HG02870 (cell line): ENCODE measurements around the gene SPIRE2.

Source experiments
- ATAC-seq: cut with Tn5 transposase; IDR thresholded peaks from one replicate; pipeline ENCODE4 v1.9.1; 2021; ENCODE audit warnings: mild to moderate bottlenecking, moderate library complexity; ENCODE audit not compliant: unreplicated experiment

SPIRE2 gene

DNA sequence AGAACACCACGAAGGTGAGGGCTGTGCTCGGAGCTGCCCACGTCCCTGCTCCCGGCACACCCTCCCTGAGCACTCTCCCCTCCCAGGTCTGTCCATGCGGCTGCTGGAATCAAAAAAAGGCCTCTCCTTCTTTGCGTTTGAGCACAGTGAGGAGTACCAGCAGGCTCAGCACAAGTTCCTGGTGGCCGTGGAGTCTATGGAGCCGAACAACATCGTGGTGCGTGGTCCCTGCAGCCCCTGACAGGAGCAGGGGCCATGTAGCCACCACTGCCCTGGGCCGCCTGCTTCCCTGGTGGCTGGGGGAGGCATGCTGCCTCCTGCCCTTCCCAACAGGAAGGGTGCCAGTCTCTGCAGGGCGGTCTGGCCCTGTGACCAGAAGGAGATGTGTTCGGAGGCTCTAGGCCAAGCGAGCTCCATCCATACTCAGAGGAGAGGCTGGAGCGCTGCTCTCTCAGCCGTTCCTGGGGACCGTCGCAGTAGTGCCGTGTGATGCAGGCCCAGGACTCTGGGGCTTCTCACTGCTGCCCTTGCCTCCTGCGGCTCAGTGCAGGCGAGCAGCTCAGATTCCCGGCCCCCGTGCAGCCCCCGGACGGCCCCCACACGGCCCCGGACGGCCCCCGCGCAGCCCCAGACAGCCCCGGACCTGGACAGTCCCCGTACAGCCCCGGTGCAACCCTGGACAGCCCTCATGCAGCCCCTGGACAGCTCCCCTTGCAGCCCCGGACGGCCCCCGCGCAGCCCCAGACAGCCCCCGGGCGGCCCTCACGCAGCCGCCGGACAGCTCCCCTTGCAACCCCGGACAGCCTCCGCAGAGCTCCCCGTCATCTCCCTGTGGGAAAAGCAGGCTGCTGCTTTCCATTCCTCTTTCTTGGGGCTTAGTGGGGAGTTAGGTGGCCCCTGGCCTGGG is 65.6 kb downstream of the SPIRE2 start:
- ATAC-seq, result no peak

DNA sequence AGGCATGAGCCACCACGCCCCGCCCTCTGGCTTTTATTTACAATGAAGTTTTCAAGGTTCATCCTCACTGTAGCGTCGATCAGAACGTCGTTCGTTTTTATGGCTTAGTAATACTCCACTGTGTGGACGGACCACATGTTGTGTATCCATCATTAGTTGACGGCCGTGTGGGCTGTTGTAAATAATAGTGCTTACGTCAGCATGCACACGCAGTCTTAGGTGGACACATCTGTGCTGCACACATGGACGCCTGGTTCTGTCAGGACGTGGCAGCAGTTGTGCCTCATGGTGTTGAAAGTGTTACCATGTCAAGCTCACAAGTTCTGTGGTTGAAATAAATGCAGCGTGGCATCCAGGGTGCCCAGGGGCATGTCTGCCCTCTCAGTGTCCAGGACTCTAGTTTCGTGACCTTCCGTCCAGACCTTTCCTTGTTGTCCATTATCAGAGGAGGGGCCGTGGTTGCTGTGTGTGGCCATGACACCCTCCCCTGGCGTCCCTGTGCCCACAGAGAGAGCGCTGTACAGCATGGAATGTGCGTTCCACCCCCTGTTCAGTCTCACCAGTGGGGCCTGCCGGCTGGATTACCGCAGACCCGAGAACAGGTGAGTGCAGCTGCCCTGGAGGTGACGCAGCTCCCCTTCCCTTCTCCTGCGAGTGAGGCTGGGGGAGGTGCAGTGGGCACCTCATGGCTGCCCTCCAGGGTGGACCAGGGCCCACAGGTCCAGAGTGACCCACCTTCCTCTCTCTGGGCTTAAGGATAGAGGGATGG is 67.4 kb downstream of the SPIRE2 start:
- ATAC-seq, result no peak

DNA sequence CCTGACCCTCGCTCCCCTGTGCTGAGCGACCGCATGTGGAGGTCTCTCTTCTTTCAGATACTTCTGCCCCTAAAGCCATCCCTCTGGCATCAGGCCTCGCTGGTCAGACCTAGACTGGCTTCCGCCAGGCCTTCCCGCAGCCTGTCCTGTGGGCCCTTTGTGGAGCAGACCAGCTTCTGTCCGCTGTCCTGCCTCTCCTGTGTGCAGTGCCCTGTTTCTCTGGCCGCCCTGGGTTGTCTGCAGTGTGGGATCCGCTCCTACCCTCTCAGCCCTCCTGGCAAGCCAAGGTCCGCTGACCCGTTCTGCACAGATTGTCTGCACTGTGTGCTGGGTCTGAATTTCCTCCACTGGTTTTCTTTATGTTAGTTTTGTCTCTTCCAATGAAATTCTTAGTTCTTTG is 68.9 kb downstream of the SPIRE2 start:
- no peak for ATAC-seq

DNA sequence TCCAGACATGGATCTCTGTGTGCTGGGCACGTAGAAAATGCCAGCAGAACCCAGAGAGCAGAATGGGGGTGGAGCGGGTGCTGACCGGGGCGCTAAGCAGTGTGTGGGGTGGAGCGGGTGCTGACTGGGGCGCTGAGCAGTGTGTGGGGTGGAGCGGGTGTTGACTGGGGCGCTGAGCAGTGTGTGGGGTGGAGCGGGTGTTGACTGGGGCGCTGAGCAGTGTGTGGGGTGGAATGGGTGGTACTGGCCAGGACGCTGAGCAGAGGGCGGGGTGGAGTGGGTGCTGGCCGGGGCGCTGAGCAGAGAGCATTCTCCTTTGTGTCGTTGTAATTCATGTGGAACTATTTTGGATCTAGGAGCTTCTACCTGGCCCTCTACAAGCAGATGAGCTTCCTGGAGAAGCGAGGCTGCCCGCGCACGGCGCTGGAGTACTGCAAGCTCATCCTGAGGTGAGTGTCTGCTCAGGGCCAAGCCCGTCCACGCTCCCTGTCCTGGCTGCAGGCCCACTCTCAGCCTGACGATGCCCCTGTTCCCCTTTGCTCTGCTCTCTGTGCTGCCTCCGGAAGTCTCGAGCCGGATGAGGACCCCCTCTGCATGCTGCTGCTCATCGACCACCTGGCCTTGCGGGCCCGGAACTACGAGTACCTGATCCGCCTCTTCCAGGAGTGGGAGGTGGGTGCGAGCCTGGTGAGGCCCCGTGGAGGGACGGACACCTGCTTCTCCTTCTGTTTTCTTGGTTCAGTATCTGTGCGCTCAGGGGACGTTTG is 70.1 kb downstream of the SPIRE2 start:
- no peak for ATAC-seq

DNA sequence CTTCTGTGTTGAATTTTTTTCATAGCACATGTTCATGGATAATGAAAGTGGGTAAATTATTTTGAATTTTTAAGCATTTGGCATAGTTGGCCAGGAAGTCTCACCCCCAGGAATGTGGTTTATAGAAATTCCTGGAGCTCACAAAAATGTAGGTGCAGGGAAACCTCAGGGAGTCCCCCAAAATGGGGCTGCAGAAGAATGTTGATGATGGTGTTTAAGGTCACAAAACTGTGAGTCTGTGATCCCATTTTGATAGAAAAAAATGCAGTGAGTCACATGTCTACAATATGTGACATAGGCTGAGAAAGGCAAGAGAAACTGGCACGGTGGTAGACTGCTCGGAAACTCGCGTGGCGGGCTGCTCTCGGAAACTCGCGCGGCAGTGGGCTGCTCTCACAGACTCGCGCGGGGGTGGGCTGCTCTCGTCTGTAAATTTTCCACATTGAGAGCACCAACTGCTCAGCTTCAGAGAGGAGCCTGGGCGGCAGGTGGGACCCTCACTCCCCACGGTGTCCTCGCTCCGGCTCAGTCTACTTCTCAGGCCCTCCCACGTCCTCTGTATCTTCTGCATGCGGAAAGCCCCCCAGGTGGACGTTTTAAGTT is 71.7 kb downstream of the SPIRE2 start:
- ATAC-seq, result no peak

DNA sequence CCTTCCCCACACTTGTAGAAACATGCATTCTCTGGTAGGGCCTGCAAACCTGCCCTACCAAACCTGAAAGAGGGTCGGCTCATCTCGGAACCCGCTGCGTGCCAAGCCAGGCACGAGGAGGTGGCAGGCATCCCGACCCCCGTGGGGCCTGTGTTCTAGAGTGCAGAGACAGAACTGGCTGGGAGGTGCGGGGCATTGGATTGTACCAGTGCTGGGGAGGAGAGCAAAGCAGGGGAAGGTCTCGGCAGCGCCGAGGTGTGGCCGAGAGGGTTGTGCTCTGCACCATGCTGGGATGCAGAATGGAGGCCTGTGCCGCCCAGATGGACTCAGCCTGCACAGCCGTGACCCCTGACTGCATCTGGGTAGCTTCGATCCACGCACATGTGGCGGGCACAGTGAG is 72.6 kb downstream of the SPIRE2 start:
- no peak for ATAC-seq

DNA sequence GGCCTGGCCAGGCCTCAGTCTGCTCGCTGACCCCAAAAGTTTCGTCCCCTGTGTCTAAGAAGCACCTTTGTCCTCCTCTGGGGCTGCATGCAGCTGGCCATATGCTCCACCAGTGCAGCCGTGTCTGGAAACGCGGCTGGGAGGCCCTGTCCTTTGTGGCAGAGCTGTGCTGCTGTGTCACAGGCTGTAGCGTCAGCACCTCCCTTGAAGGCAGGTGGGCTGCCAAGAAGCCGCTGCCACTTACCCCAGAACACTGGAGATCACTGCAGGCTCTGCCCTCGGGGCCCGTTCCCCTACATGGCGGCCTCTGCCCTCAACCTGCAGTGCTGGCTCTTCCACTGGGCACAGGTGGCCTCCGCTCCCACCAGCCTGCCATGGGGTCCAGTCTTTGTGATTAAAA is 74.7 kb downstream of the SPIRE2 start:
- no peak for ATAC-seq

DNA sequence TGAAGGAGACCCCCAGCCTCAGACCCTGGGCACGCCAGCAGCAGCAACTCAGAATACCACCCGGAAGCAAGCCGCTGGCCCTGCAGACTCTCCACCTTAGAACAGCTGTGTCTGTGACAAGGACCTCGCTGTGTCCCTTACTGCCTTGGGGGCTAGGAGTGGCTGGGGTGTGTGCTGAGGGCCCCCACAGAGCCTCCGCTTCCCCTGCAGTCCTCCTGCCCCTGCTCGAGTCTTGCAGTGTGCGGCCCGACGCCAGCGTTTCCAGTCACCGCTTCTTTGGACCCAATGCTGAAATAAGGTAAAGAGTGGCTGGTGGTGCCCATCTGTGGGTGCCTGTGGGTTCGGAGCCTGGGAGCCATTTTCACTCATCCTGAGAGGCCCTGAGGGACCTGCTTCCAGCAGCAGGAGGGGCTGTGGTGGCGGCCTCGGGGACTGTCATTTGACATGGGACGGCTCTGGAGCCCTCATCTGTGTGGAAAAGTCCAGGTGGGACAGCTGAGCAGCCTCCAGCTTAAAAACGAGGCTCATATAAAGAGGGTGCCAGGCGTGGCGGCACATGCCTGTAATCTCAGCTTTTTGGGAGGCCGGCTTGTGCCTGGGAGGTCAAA is 75.7 kb downstream of the SPIRE2 start:
- ATAC-seq, result no peak

DNA sequence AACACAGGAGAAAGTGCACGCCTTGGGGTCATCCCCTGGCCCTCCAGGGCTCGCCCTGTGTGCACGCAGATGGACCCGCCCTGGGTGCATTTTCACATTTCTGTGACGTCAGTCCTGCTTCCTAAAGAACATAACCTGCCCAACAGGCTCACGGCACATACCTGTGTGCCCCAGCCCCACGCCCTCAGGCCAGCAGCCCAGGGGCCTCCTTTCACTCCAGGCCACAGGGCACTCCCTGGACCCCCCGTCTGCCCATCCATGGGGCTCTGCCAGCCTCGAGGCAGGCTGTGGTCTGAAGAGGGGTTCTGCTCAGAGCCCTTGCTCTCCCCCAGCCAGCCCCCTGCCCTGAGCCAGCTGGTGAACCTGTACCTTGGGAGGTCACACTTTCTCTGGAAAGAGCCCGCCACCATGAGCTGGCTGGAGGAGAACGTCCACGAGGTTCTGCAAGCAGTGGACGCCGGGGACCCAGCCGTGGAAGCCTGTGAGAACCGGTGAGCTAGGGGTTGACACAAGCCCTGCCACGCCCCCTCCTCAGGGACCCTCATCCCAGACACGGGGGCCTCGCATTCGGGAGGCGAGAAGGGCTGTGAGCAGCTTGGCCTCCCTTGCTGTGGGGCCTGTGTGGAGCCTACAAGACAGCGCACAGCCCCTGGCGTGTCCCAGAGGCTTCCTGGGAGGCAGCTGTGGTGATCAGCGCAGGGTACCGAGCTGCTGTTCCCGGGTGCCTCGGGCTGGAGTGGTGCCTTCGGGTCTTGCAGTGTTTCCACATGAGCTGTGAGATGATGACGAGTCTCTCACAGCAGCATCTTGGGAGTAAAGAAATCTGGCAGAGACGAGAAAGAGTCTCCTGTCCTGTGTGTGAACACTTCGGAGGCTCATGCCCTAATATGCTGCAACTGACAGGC is 76.6 kb downstream of the SPIRE2 start:
- no peak for ATAC-seq

DNA sequence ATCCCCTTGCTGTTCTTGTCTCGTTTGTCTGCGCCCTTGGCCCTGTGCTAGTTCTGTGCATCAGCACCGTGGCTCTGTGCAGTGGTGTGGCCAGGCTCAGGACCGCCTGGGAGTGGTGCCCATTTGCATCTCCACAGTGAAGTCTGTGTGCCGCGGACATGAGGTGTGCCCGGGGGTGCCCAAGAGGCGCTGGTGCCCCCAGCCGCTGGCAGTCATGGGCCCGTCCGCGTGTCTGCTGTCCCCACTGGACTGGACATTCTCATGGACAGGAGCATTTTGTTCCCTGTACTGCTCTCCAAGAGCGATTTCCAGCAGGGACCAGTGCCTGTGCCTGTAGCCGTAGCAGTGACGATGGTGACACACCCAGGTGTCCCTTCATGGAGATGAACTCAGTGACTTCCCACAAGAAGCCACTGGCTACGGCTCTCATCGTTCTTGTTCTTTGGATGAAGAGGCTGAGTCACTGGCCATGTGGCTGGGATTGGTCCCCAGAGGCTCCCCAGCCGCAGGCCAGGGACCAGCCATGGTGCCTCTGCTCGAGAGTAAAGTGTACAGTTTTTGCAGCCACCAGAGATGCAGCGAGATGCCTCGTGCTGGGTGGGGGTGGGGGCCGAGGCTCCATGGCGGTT is 77.3 kb downstream of the SPIRE2 start:
- ATAC-seq, result no peak

DNA sequence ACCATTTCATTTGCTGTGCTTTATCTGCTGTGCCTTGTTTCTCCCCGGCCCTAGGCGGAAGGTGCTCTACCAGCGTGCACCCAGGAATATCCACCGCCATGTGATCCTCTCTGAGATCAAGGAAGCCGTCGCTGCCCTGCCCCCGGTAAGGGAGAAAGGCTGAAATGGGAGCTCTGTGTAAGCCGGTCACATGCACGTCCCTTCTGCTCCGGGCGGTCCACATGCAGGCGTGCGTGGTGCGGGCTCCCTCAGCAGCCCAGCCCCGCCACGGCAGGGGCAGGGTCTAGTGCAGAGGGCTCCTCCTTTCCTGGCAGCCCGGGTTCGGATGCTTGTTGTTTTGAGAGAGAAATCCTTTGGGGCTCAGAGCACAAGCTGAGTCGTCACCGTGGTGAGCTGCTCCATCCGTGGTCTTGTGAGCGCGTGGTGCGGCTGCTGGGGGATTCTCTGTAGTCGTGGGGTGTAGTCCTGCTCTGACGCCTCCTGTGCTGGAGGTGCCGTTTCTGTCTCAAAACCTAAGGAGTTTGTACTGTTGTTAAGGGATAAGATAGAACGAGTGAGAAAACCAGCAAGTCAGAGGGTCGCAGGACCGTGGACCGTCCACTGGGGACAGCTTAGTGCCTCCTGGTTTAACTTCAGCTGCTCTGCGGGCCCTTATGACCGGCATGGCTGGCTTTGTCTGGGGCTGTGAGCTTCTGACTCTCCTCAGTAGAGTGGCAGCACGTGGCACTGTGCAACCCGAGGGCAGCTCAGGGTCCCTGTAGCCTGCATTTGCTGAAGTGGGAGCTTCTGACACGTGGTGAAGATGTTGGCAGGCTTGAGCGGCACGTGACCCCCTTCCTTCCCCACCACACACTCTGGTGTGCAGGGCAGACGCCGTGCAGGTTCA is 78.1 kb downstream of the SPIRE2 start:
- ATAC-seq, result no peak

DNA sequence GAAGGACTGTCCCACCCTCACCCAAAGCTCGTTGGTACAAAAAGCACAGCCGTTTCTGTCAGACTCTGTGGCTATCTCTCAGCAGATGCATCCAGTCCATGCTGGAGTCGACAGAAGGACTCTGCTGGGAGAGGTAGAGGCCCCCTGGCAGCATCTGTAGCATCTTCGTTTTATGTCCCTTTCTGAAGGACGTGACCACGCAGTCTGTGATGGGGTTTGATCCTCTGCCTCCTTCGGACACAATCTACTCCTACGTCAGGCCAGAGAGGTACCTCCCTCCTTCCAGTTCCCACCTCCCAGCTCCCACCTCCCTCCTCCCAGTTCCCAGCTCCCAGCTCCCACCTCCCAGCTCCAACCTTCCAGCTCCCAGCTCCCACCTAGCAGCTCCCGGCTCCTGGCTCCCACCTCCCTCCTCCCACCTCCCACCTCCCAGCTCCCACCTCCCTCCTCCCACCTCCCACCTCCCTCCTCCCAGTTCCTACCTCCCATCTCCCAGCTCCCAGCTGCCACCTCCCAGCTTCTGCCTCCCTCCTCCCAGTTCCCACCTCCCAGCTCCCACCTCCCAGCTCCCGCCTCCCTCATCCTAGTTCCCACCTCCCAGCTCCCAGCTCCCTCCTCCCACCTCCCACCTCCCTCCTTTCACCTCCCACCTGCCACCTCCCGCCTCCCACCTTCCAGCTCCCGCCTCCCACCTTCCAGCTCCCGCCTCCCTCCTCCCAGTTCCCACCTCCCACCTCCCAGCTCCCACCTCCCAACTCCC is 79.0 kb downstream of the SPIRE2 start:
- no peak for ATAC-seq

DNA sequence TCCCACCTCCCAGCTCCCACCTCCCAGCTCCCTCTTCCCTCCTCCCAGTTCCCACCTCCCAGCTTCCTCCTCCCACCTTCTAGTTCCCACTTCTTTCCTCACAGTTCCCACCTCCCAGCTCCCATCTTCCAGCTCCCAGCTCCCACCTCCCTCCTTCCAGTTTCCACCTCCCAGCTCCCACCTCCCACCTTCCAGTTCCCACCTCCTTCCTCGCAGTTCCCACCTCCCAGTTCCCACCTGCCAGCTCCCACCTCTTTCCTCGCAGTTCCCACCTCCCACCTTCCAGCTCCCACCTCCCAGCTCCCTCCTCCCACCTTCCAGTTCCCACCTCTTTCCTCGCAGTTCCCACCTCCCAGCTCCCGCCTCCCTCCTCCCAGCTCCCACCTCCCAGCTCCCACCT is 80.0 kb downstream of the SPIRE2 start:
- no peak for ATAC-seq

DNA sequence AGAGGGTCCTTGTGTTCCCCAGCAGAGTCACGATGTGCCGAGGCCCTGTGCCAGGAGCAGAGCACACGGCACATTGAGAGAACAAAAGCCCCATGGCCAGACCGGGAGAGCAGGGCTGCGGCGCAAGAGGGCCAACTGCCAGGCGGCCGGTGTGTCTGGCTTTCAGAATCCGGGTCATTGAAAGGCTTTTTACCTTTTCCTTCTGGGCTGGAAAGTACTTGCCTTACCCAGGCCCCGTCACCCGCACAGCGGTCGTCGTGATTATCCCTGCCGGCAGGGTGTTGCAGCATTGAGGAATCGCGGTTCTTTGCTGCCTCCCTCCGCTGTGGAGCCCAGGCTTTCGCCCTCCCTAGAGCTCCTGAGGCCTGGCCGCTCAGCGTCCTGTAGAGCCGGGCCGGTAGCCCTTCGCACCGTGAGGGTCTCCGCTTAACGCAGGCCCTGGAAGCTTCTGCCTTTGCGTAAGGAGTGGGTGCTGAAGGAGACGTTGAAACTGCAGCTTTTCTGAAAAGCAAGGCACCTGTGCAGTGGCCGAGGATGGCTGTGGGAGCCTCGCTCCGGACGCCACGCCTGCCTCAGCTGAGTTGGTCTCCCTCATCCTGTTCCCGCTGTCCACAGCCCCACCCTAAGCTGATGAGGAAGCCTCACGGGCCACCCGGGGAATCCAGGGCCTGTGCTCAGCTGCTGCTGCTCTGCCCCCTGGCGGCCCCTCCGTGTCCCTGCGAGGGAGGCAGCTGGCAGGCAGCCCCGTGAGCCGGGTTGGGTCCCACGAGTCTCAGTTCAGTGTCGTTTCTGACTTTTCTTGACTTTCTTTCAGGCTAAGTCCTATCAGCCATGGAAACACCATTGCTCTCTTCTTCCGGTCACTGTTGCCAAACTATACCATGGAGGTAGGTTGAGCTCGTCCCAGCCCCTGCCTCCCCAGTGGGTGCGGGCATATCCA is 81.8 kb downstream of the SPIRE2 start:
- ATAC-seq, result no peak

DNA sequence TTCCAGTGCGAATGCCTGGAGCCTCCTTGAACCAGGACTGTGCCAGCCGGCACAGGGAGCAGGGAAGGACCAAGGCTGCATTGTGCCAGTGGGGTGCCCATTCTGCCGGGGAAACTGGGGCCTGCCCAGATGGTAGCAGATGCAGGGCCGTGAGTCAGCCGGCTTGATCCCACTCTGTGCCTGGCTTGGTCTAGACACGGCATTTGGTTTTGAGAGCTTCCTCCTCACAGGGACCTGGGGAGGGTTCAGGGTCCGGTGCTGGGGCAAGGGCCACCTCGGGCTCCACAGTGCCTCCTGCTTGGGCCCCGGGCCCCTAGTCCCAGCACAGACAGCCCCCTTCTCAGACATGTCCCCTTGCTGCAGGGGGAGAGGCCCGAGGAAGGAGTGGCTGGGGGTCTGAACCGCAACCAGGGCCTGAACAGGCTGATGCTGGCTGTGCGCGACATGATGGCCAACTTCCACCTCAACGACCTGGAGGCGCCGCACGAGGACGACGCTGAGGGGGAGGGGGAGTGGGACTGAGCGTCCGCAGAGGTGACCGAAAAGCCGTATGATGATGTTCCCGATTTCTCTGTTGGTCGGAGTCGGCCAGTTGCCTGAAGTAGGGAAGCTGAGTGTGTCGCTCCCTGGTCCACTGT is 82.6 kb downstream of the SPIRE2 start:
- ATAC-seq, result no peak

DNA sequence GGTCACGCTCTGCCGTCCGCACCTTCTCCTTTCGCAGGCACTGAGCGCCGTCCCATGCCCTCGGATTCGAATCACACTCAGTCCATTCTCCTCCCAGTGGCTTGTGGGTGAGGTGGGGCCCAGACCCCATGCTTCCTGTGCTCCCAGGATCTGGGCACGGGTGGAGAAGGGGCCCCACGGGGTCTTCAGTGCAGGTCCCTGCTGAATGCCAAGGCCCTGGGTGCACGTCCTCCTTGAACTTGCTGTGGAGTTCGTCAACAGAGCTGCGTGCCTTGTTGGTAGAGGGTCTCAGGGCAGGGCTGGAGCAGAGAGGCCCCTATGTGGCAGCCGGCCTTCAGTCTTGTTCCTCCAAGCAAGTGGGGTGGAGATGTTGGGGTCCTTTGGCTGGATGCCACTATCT is 83.1 kb downstream of the SPIRE2 start:
- no peak for ATAC-seq
